Activated T-helper 17 cell treated with anti-CD3 and anti-CD28 coated beads, Interleukin-2, amount 50 U/mL, for 72 hours (primary cell): Measurements from ENCODE around the gene IGIP. TPM values are rescaled to one million over a fixed set of nuclear protein-coding genes. Genes with fewer than 3 reads are reported as not detected.

ENCODE experiments used
- ATAC-seq: fragments of 150-1000 bp; cut with Tn5 transposase; replicated peaks from 2 replicates; pipeline ENCODE4 v1.10.0; 2021; ENCODE audit warnings: mild to moderate bottlenecking, moderate library complexity
- H3K27ac Mint-ChIP-seq: one replicate; pipeline ENCODE4 v1.8.0; 2022; ENCODE audit warnings: mixed read lengths
- H3K27me3 Mint-ChIP-seq: one replicate; pipeline ENCODE4 v1.8.0; 2022; ENCODE audit warnings: mixed read lengths
- H3K36me3 Mint-ChIP-seq: one replicate; pipeline ENCODE4 v1.8.0; 2022; ENCODE audit warnings: low read depth, mild to moderate bottlenecking, mixed read lengths
- H3K4me1 Mint-ChIP-seq: one replicate; pipeline ENCODE4 v1.8.0; 2022; ENCODE audit warnings: mixed read lengths
- H3K4me3 Mint-ChIP-seq: one replicate; pipeline ENCODE4 v1.8.0; 2022; ENCODE audit warnings: mild to moderate bottlenecking, mixed read lengths
- H3K9me3 Mint-ChIP-seq: one replicate; pipeline ENCODE4 v1.8.0; 2022; ENCODE audit warnings: mixed read lengths
- total RNA-seq, 2 donors: library from RNA; stranded (reverse); gene quantifications; one replicate each; pipeline ENCODE4 v1.2.3, GENCODE V29; 2022

The IGIP gene
- total RNA-seq, 2 donors from 2014 or later, result 2.4 to 6.7 TPM

DNA sequence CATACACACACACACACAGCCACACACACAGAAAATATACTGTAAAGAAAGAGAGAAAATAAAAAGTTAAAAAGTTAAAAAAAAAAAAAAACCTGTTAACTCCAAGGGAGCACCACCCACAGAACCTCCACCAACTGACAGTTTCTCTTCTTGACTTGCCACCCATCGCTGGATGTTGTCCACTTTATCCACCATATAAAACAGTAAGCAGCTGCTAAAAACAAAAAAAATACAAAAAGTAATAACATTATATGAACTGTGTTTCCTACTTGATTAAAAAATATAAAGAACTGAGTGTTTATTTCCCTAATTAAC lies 10.6 kb upstream of the IGIP start:
- ATAC-seq, result no peak
- no peaks in the 10 kb centered on the region for H3K9me3 Mint-ChIP-seq
- H3K4me3 Mint-ChIP-seq, result peak overlapping the region; percentile 97
- peak overlapping the region; percentile 84 for H3K27ac Mint-ChIP-seq
- no peaks in the 10 kb centered on the region for H3K27me3 Mint-ChIP-seq
- peaks cover 23% of the 10 kb centered on the region for H3K4me1 Mint-ChIP-seq
- H3K36me3 Mint-ChIP-seq, result peaks cover 16% of the 10 kb centered on the region

DNA sequence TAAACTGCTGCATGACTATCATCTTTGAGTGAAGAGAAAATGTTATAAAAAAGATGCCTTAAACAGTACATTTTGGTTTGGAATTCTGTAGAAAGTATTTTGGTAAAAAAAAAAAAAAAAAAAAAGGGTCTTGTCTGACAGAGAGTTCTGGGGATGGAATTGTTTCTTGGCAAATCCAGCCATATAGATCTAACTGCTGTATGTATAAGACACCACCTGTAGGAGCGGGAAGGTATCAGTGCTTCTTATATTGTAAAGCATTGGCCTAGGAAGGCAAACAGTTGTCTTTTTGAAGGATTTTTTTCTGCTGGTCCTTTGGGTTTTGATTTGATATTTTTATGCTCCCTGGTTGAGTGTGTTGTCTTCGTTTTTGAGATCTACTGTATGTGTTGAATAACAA lies 9.0 kb upstream of the IGIP start:
- no peak overlapping the region for H3K27ac Mint-ChIP-seq
- ATAC-seq, result no peak
- H3K27me3 Mint-ChIP-seq, result no peaks in the 10 kb centered on the region
- H3K36me3 Mint-ChIP-seq, result peaks cover 16% of the 10 kb centered on the region
- no peaks in the 10 kb centered on the region for H3K9me3 Mint-ChIP-seq
- H3K4me3 Mint-ChIP-seq, result peak overlapping the region; percentile 97
- peaks cover 21% of the 10 kb centered on the region for H3K4me1 Mint-ChIP-seq

DNA sequence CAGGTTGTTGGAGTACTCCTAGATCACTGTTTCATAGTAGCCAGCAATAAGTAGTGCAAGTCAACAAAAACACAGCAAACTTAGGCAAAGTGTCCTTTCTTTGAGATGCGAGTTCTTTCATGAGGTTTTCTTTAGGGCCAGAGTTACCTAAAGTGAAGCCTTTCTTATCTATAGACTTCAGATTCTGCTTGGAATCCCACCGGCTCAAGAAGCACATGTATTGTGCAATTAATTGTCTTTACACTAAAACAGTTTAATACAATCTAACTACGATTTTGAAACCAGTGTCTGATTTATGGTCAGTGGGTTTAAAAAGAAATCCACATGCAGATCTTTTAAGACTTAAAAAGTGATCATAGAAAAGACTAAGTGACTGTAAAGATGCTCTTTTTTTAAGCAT lies 8.2 kb upstream of the IGIP start:
- H3K27ac Mint-ChIP-seq, result no peak overlapping the region
- peaks cover 16% of the 10 kb centered on the region for H3K36me3 Mint-ChIP-seq
- no peaks in the 10 kb centered on the region for H3K27me3 Mint-ChIP-seq
- H3K9me3 Mint-ChIP-seq, result no peaks in the 10 kb centered on the region
- H3K4me1 Mint-ChIP-seq, result peaks cover 17% of the 10 kb centered on the region
- H3K4me3 Mint-ChIP-seq, result peak overlapping the region; percentile 97
- ATAC-seq, result no peak

DNA sequence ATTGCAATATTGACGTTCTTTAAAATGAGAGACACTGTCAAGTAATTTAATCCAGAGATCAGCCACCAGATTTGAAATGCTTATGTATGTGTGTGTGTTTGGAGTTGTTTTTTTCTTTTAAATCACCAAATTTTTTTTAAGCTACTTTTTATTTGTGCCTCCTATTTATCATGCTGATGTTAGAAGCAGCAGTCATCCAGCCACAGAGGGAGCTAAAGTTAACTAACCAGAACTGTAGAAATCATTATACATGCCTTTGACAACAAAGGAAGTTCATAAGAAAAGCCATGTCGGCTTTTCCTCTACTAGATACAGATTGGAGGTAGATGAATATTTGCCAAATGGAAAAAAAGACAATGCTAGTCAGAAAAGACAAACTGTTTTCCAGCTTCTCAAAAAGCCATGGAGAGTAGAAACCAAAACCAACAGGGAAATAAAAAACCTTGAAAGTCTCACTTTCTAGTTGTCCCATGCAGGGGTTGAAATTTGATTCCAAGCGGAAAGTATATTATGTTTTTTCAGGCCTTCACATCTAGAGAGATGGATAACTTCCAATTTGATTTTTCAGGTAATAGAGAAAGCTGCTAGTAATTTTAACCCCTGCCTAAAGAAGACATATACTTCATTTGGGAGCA lies 7.3 kb upstream of the IGIP start:
- no peaks in the 10 kb centered on the region for H3K9me3 Mint-ChIP-seq
- peak overlapping the region; percentile 43 for H3K4me3 Mint-ChIP-seq
- no peaks in the 10 kb centered on the region for H3K27me3 Mint-ChIP-seq
- peak overlapping the region; percentile 51 for H3K27ac Mint-ChIP-seq
- peaks cover 17% of the 10 kb centered on the region for H3K4me1 Mint-ChIP-seq
- ATAC-seq, result no peak
- H3K36me3 Mint-ChIP-seq, result peaks cover 16% of the 10 kb centered on the region

DNA sequence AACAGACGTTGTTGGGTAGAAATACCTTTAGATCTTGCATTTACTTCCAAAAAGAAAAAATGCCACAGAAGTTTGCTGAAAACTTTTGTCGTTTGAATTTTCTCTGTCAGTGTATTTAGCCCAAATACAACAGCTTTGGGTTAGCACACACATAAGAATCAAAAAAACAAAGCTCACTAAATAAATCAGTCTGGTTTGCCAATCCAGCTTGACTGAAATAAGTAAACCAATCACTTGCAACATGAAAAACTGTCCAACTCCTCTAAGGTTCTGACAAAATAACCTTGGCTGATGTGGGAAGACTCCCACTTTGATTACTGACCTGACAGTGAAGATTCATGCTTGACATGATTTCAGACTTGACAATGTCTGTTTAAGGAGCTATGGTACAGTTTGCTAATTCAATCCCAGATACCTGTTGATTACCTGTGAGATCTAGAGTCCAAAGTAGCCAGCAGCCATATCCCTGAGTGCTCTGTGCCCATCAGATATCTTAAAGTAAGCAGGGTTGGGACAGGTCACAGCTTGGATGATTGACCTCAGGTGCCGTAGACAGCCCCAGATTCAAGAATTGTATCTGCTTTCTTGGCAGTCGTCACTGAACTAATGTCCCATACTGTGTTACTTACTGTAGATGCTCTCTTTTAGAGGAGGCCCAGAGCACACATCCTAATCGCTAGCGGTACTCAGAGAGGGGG lies 727 bp downstream of the IGIP start:
- H3K36me3 Mint-ChIP-seq, result no peaks in the 10 kb centered on the region
- ATAC-seq, result no peak
- H3K4me1 Mint-ChIP-seq, result peaks cover 6% of the 10 kb centered on the region
- H3K27ac Mint-ChIP-seq, result no peak overlapping the region
- no peaks in the 10 kb centered on the region for H3K9me3 Mint-ChIP-seq
- no peaks in the 10 kb centered on the region for H3K27me3 Mint-ChIP-seq
- H3K4me3 Mint-ChIP-seq, result no peak overlapping the region

DNA sequence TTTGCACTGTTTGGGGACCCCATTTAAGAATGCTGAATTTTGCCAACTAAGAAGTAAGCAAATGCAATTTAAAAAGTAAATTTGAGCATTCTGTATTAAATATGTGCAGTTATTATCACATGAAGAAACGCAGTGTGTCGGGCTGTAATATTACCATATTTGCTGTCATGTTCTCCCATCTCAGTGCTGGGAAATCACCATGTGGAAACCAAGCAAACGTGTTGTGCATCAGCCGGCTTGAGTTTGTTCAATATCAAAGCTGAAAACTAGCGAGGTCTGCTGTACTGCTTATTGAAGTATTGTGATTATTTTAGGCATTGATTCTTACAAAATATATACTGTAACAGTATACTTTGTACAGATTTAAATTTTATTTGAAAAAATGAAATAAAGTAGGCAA lies 2.6 kb downstream of the IGIP start:
- Mint-ChIP-seq H3K4me1 (peaks cover 15% of the 10 kb centered on the region), H3K4me3 (no peak overlapping the region), H3K36me3 (no peaks in the 10 kb centered on the region)

DNA sequence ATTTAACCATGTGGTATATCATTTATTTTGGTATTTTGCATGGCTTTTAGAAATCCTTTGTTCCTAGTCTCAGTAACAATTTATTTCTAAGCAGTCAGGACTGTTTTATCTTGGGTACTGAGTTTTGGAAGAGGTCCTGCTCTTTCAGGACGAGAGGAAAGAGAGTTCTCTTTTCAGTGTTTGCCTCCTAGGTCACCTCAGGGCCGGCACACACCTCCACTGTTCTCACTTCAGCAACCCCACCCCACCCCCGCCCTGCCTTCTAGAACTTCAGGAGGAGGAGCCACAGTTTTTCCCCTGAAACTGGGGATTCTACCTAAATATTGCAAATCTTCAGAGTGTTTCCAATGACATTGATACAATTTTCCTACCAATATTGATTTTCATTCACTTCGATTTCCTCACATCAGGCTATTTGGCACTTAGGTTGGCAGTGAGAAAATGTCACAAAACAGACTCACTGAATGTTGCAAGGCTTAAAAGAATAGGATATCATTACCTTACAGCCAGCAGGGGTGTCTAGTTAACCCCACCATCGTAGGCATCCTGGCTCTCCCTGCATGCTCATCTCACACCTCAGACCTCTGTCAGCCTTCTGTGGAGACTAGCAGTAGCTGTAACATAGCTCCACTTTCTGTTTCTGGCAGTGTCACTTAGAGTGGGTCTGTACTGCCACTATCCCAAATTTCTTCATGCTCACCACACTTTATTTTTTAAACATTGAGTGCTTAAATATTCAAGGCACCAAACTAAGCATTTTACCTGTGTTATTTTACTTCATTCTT lies 5.4 kb downstream of the IGIP start:
- H3K27me3 Mint-ChIP-seq, result no peaks in the 10 kb centered on the region
- H3K27ac Mint-ChIP-seq, result peak overlapping the region; percentile 39
- ATAC-seq, result no peak
- H3K4me1 Mint-ChIP-seq, result peaks cover 26% of the 10 kb centered on the region
- H3K36me3 Mint-ChIP-seq, result no peaks in the 10 kb centered on the region
- H3K4me3 Mint-ChIP-seq, result peak overlapping the region; percentile 44
- H3K9me3 Mint-ChIP-seq, result no peaks in the 10 kb centered on the region

More for the DNA sequence above, 2.6 kb downstream of the IGIP start:
- H3K9me3 Mint-ChIP-seq, result no peaks in the 10 kb centered on the region
- H3K27me3 Mint-ChIP-seq, result no peaks in the 10 kb centered on the region
- H3K27ac Mint-ChIP-seq, result no peak overlapping the region
- ATAC-seq, result no peak

DNA sequence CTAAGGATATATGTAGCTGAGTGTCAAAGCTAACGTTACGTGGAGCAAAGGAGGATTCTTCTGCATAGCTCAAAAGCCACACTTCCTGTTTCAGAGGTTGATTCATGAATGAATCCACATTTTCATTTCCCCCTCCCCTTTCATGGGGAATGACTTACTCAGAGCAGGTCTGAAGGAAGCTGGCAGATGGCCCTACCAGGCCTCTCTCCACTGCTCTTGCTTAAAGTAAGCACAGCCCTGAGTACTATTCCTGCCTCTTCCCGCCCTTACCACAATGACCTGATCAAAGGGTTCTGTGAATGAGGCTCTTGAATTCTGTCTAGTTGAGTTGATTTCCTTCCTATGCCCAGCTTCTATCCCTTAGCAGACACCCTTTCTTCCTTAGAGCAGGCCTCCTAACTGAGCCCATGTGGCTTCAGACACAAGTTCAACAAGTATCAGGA lies 6.3 kb downstream of the IGIP start:
- peak; percentile 92 for ATAC-seq
- H3K4me3 Mint-ChIP-seq, result peak overlapping the region; percentile 44
- peaks cover 26% of the 10 kb centered on the region for H3K4me1 Mint-ChIP-seq
- no peaks in the 10 kb centered on the region for H3K9me3 Mint-ChIP-seq
- no peaks in the 10 kb centered on the region for H3K36me3 Mint-ChIP-seq
- peak overlapping the region; percentile 39 for H3K27ac Mint-ChIP-seq
- H3K27me3 Mint-ChIP-seq, result no peaks in the 10 kb centered on the region

DNA sequence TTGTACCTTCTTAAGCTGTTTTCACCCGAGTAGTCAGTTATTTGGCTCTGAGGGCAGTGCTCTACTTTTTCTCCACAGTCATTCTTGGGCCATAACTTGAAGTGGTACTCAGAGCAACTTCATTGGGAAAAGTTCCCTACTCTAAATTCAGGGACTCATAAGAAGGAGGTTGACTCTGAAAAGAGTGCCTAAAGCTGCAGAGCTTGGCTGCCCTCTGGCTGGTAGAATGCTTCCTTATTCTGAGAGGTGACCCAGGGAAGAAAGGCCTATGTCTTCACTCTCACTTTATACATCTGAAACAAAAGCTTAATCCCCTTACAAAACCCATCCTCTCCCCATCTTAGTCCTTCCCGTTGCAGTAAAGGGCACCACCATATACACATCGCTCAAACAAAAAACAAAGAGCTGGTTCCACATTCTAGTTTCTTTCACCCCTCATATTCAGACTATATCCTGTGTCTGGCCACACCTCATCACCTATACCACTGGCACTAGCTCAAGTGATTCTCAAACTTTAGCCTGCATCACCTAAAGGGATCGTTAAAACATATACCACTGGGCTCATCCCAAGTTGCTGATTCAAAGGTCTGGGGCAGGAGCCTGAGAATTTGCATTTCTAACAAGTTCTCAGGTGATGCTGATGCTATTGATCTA lies 7.9 kb downstream of the IGIP start:
- H3K9me3 Mint-ChIP-seq, result no peaks in the 10 kb centered on the region
- no peaks in the 10 kb centered on the region for H3K36me3 Mint-ChIP-seq
- peaks cover 26% of the 10 kb centered on the region for H3K4me1 Mint-ChIP-seq
- H3K27me3 Mint-ChIP-seq, result no peaks in the 10 kb centered on the region
- no peak for ATAC-seq
- no peak overlapping the region for H3K27ac Mint-ChIP-seq
- no peak overlapping the region for H3K4me3 Mint-ChIP-seq

DNA sequence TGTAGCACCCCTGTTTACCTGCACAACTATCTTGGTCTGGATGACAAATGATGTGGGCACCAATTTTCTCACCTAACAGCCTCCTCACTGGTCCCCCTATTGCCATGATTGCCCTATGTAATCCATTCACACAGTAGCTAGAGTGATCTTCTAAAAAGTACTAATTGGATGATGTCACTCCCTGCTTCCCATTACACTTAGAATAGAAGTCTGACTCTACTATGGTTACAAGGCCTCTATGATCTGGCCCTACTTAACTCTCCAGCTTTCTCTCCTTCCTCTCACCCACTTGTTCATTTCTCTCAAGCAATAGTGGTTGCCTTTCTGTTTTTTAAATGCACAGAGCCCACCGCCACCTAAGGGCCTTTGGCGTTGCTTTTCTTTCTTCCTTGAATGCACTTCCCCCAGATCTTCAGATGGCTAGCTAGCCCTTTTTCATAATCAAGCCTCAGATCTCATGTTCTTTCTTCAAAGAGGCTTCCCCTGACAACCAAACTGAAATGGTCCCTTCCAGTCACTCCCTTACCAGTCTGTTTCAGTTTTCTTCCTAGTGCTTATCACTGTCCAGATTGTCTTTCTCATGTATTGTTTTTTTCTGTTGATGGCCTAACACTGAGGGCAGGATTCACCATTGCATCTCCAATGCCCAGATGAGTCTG lies 8.7 kb downstream of the IGIP start:
- H3K4me3 Mint-ChIP-seq, result no peak overlapping the region
- peaks cover 26% of the 10 kb centered on the region for H3K4me1 Mint-ChIP-seq
- H3K9me3 Mint-ChIP-seq, result no peaks in the 10 kb centered on the region
- peak overlapping the region; percentile 3 for H3K27ac Mint-ChIP-seq
- no peaks in the 10 kb centered on the region for H3K27me3 Mint-ChIP-seq
- no peak for ATAC-seq
- H3K36me3 Mint-ChIP-seq, result no peaks in the 10 kb centered on the region

DNA sequence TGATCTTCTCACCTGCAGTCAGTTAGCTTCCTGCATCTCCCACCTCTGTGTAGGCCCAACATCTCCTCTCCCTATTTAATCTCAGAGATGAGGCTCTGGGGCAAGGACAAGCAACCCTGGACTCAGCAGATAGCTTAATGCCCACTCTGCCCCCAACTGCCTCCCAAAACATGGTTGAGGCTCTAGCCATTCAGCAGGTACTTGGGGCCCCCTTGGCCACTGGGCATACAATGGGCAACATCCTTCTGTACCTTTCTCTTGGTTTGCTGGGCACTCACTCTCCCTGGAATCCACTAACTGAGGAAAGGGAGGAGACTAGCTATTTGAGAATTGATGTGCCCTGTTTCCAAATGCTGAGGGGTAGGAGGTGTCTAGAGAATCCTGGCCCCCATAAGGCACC lies 9.4 kb downstream of the IGIP start:
- H3K27ac Mint-ChIP-seq, result no peak overlapping the region
- no peaks in the 10 kb centered on the region for H3K27me3 Mint-ChIP-seq
- no peak for ATAC-seq

DNA sequence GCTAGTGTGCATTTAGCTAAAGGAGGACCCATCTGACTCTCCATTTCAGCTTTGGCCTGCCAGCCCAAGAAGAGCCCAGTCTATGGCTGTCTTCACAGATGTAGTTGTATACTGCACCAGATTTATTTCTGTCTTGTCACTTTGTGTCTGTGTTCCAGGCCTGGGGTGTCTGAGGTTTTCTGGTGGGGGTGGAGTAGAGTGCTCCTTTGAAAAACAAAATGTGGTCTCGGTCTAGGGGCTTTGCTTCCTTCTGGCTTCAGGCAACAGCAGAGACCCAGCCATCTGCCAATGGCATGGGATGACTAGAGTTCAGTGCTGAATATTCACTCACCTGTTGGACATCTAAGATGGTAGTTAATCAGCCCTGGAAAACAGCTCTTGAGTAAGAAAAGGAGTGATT lies 10.9 kb downstream of the IGIP start:
- H3K4me3 Mint-ChIP-seq, result no peak overlapping the region
- no peaks in the 10 kb centered on the region for H3K36me3 Mint-ChIP-seq

More for the DNA sequence above, 9.4 kb downstream of the IGIP start:
- no peak overlapping the region for H3K4me3 Mint-ChIP-seq
- peaks cover 26% of the 10 kb centered on the region for H3K4me1 Mint-ChIP-seq
- H3K36me3 Mint-ChIP-seq, result no peaks in the 10 kb centered on the region
- H3K9me3 Mint-ChIP-seq, result no peaks in the 10 kb centered on the region

DNA sequence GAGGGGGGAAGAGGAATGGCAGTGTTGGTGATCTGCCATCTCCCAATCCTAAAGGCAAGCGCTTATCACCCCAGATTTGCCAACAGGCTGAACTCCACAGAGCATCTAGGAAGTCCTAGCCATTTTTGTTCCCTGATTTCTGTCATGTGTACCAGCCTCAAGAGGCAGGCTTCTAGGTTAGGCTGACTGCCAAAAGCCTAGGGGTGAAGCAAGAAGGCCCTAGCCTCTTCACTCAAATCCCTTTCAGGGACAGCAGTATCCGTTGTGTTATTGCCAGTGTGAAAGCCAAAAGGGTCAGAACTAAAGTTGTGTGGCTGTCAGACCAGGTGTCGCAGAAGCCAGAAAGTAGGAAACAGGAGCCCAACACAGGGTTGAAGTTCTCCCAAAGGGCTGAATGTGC lies 14.7 kb downstream of the IGIP start:
- no peak overlapping the region for H3K27ac Mint-ChIP-seq
- ATAC-seq, result no peak
- no peaks in the 10 kb centered on the region for H3K9me3 Mint-ChIP-seq
- no peaks in the 10 kb centered on the region for H3K36me3 Mint-ChIP-seq
- no peak overlapping the region for H3K4me3 Mint-ChIP-seq
- peaks cover 6% of the 10 kb centered on the region for H3K27me3 Mint-ChIP-seq
- peaks cover 7% of the 10 kb centered on the region for H3K4me1 Mint-ChIP-seq

More for the DNA sequence above, 10.9 kb downstream of the IGIP start:
- peaks cover 23% of the 10 kb centered on the region for H3K4me1 Mint-ChIP-seq
- no peaks in the 10 kb centered on the region for H3K9me3 Mint-ChIP-seq
- ATAC-seq, result no peak
- H3K27me3 Mint-ChIP-seq, result no peaks in the 10 kb centered on the region
- H3K27ac Mint-ChIP-seq, result no peak overlapping the region

DNA sequence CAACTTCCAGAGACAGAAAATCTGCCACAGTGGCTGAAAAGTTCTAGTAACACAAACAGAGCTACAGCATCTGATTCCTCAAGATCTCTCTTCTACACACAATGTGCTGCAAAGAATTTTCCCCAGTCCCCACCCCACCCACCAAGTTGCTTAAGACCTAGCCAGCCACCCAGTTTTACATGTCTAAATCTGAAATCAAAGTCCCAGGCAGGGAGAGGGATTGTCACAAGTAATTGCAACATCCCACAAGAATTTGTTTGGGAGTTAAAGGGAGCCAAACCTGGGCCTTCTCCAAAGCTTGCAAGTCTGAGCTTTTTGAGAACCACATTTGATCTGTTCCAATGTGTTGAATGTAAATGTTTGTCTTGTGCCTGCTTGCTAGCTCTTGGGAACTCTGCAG lies 15.5 kb downstream of the IGIP start:
- Mint-ChIP-seq H3K36me3 (no peaks in the 10 kb centered on the region), H3K27ac (no peak overlapping the region), H3K4me1 (peaks cover 9% of the 10 kb centered on the region), H3K4me3 (no peak overlapping the region), H3K27me3 (peaks cover 7% of the 10 kb centered on the region), H3K9me3 (no peaks in the 10 kb centered on the region)
- no peak for ATAC-seq
